ENCODE measurements around the gene CLCN5. TPM values are rescaled to one million over a fixed set of nuclear protein-coding genes. Genes with fewer than 3 reads are reported as not detected.

The CLCN5 gene
- total and polyA plus RNA-seq, 2 experiments from 2014 or later: 3.7 to 13.6 TPM

DNA sequence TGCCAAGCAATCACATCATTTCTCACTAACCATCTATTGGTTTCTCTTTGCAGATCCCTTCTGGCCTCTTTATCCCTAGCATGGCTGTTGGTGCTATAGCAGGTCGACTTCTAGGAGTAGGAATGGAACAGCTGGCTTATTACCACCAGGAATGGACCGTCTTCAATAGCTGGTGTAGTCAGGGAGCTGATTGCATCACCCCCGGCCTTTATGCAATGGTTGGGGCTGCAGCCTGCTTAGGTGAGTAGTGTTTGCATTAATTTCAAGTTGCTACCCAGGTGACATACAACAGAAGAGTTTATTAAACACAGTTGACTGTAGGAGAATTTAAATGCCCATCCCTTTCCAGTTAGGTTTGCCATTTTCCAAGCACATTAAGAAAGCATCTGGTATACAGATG, 166.2 kb downstream of the CLCN5 start (continued):
- TF ChIP-seq, protein P1, sequence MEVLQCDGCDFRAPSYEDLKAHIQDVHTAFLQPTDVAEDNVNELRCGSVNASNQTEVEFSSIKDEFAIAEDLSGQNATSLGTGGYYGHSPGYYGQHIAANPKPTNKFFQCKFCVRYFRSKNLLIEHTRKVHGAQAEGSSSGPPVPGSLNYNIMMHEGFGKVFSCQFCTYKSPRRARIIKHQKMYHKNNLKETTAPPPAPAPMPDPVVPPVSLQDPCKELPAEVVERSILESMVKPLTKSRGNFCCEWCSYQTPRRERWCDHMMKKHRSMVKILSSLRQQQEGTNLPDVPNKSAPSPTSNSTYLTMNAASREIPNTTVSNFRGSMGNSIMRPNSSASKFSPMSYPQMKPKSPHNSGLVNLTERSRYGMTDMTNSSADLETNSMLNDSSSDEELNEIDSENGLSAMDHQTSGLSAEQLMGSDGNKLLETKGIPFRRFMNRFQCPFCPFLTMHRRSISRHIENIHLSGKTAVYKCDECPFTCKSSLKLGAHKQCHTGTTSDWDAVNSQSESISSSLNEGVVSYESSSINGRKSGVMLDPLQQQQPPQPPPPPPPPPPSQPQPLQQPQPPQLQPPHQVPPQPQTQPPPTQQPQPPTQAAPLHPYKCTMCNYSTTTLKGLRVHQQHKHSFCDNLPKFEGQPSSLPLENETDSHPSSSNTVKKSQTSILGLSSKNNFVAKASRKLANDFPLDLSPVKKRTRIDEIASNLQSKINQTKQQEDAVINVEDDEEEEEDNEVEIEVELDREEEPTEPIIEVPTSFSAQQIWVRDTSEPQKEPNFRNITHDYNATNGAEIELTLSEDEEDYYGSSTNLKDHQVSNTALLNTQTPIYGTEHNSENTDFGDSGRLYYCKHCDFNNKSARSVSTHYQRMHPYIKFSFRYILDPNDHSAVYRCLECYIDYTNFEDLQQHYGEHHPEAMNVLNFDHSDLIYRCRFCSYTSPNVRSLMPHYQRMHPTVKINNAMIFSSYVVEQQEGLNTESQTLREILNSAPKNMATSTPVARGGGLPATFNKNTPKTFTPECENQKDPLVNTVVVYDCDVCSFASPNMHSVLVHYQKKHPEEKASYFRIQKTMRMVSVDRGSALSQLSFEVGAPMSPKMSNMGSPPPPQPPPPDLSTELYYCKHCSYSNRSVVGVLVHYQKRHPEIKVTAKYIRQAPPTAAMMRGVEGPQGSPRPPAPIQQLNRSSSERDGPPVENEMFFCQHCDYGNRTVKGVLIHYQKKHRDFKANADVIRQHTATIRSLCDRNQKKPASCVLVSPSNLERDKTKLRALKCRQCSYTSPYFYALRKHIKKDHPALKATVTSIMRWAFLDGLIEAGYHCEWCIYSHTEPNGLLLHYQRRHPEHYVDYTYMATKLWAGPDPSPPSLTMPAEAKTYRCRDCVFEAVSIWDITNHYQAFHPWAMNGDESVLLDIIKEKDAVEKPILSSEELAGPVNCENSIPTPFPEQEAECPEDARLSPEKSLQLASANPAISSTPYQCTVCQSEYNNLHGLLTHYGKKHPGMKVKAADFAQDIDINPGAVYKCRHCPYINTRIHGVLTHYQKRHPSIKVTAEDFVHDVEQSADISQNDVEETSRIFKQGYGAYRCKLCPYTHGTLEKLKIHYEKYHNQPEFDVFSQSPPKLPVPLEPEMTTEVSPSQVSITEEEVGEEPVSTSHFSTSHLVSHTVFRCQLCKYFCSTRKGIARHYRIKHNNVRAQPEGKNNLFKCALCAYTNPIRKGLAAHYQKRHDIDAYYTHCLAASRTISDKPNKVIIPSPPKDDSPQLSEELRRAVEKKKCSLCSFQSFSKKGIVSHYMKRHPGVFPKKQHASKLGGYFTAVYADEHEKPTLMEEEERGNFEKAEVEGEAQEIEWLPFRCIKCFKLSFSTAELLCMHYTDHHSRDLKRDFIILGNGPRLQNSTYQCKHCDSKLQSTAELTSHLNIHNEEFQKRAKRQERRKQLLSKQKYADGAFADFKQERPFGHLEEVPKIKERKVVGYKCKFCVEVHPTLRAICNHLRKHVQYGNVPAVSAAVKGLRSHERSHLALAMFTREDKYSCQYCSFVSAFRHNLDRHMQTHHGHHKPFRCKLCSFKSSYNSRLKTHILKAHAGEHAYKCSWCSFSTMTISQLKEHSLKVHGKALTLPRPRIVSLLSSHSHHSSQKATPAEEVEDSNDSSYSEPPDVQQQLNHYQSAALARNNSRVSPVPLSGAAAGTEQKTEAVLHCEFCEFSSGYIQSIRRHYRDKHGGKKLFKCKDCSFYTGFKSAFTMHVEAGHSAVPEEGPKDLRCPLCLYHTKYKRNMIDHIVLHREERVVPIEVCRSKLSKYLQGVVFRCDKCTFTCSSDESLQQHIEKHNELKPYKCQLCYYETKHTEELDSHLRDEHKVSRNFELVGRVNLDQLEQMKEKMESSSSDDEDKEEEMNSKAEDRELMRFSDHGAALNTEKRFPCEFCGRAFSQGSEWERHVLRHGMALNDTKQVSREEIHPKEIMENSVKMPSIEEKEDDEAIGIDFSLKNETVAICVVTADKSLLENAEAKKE (CRISPR knock-in tag; IDR thresholded peaks at IDR 0.05): no peak
- TF ChIP-seq ZNF114 (CRISPR knock-in tag; IDR thresholded peaks at IDR 0.05) (no peak), ZNF331 (CRISPR knock-in tag; IDR thresholded peaks at IDR 0.05; ENCODE audit: low read depth) (no peak)
- TF ChIP-seq, protein P2, sequence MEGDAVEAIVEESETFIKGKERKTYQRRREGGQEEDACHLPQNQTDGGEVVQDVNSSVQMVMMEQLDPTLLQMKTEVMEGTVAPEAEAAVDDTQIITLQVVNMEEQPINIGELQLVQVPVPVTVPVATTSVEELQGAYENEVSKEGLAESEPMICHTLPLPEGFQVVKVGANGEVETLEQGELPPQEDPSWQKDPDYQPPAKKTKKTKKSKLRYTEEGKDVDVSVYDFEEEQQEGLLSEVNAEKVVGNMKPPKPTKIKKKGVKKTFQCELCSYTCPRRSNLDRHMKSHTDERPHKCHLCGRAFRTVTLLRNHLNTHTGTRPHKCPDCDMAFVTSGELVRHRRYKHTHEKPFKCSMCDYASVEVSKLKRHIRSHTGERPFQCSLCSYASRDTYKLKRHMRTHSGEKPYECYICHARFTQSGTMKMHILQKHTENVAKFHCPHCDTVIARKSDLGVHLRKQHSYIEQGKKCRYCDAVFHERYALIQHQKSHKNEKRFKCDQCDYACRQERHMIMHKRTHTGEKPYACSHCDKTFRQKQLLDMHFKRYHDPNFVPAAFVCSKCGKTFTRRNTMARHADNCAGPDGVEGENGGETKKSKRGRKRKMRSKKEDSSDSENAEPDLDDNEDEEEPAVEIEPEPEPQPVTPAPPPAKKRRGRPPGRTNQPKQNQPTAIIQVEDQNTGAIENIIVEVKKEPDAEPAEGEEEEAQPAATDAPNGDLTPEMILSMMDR (conservative IDR thresholded peaks at IDR 0.05; ENCODE audit: low read depth in 2 of 2): no peak

DNA sequence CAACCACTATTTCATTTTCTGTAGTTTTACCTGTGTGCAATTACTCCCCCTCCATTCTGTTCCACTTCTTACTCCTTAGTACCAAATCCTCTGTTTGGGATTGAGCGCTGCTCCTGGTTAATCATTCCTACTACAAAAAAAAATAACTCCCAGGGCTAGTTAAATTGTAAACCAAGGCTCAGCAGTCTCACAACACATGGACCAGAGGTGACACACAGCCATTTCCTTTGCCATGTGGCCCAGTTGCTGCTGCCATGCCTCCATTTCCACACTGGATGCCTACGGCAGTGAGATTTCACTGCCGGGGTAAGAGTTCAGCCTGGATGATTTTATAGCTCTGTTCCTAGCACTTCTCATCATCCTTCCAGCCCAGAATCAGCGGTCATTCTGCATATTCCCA, 171.2 kb downstream of the CLCN5 start:
- no peak overlapping the region for H3K4me2 ChIP-seq
- TF ChIP-seq, protein P3, sequence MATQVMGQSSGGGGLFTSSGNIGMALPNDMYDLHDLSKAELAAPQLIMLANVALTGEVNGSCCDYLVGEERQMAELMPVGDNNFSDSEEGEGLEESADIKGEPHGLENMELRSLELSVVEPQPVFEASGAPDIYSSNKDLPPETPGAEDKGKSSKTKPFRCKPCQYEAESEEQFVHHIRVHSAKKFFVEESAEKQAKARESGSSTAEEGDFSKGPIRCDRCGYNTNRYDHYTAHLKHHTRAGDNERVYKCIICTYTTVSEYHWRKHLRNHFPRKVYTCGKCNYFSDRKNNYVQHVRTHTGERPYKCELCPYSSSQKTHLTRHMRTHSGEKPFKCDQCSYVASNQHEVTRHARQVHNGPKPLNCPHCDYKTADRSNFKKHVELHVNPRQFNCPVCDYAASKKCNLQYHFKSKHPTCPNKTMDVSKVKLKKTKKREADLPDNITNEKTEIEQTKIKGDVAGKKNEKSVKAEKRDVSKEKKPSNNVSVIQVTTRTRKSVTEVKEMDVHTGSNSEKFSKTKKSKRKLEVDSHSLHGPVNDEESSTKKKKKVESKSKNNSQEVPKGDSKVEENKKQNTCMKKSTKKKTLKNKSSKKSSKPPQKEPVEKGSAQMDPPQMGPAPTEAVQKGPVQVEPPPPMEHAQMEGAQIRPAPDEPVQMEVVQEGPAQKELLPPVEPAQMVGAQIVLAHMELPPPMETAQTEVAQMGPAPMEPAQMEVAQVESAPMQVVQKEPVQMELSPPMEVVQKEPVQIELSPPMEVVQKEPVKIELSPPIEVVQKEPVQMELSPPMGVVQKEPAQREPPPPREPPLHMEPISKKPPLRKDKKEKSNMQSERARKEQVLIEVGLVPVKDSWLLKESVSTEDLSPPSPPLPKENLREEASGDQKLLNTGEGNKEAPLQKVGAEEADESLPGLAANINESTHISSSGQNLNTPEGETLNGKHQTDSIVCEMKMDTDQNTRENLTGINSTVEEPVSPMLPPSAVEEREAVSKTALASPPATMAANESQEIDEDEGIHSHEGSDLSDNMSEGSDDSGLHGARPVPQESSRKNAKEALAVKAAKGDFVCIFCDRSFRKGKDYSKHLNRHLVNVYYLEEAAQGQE (IDR thresholded peaks at IDR 0.05; ENCODE audit: unreplicated experiment): no peak
- no peak for TF ChIP-seq EZH2 (IDR thresholded peaks at IDR 0.05; ENCODE audit: low read depth, unreplicated experiment)
- TF ChIP-seq ZNF114 (CRISPR knock-in tag; IDR thresholded peaks at IDR 0.05): no peak
- TF ChIP-seq, protein P2 (conservative IDR thresholded peaks at IDR 0.05; ENCODE audit: low read depth in 2 of 2): no peak
- no peak for TF ChIP-seq CREB1 (CRISPR knock-in tag; IDR thresholded peaks at IDR 0.05; ENCODE audit: low read depth)
- TF ChIP-seq JUNB (IDR thresholded peaks at IDR 0.05; ENCODE audit: unreplicated experiment): no peak
- TF ChIP-seq STAT1 (IDR thresholded peaks at IDR 0.05; ENCODE audit: unreplicated experiment): no peak
- TF ChIP-seq, protein P4, sequence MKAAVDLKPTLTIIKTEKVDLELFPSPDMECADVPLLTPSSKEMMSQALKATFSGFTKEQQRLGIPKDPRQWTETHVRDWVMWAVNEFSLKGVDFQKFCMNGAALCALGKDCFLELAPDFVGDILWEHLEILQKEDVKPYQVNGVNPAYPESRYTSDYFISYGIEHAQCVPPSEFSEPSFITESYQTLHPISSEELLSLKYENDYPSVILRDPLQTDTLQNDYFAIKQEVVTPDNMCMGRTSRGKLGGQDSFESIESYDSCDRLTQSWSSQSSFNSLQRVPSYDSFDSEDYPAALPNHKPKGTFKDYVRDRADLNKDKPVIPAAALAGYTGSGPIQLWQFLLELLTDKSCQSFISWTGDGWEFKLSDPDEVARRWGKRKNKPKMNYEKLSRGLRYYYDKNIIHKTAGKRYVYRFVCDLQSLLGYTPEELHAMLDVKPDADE (IDR thresholded peaks at IDR 0.05): no peak

More for the DNA sequence above, 171.2 kb downstream of the CLCN5 start:
- no peaks in the 10 kb centered on the region for H3K9me3 Mint-ChIP-seq
- H3K27me3 Mint-ChIP-seq (ENCODE audit: insufficient read depth, low read depth, poor library complexity): no peaks in the 10 kb centered on the region
- no peak overlapping the region for H3K4me3 ChIP-seq
- H3K27ac Mint-ChIP-seq: no peak overlapping the region
- H3K36me3 ChIP-seq (ENCODE audit: insufficient read depth): no peaks in the 10 kb centered on the region
- ATAC-seq (no peak), DNase-seq (ENCODE audit: low spot score) (no peak)
- no peaks in the 10 kb centered on the region for H3K4me1 ChIP-seq (ENCODE audit: insufficient read depth)
- no peaks in the 10 kb centered on the region for H3K79me2 ChIP-seq (replicated peaks; ENCODE audit: insufficient read depth)
- H3K27ac ChIP-seq (ENCODE audit: low read depth): no peak overlapping the region
- no peaks in the 10 kb centered on the region for H3K27me3 ChIP-seq (ENCODE audit: insufficient read depth)
- no peak overlapping the region for H3K4me3 Mint-ChIP-seq
- no peak overlapping the region for H2AFZ ChIP-seq
- no peaks in the 10 kb centered on the region for H3K9me2 ChIP-seq (ENCODE audit: insufficient read depth)
- H4K20me1 ChIP-seq (replicated peaks; ENCODE audit: insufficient read depth): no peaks in the 10 kb centered on the region
- H3K4me1 Mint-ChIP-seq: no peaks in the 10 kb centered on the region
- H3F3A ChIP-seq (replicated peaks; ENCODE audit: low read depth): no peaks in the 10 kb centered on the region
- peaks cover 7% of the 10 kb centered on the region; the same call in 2 of the 3 replicates for H3K36me3 Mint-ChIP-seq (ENCODE audit: low read depth)
